Stimulated activated effector memory CD8-positive, alpha-beta T cell treated with anti-CD3 and anti-CD28 coated beads, Interleukin-12 subunit alpha, Interleukin-12 subunit beta, amount 100 ng/mL, for 72 hours (primary cell): ENCODE data around the gene TMEM121.

Experiments used
- ATAC-seq: fragments of 150-1000 bp; cut with Tn5 transposase; 2 replicates; pipeline ENCODE4 v1.10.0; 2021
- DNase-seq, 2 donors: peaks; one replicate each; pipeline ENCODE4 v3.0.0; 2021 to 2022; ENCODE audit warnings: low spot score in 2 of 2
- H3K27ac Mint-ChIP-seq: one replicate; pipeline ENCODE4 v1.8.0; 2022; ENCODE audit warnings: mild to moderate bottlenecking, mixed read lengths
- H3K36me3 Mint-ChIP-seq: one replicate; pipeline ENCODE4 v1.8.0; 2022; ENCODE audit warnings: mild to moderate bottlenecking, mixed read lengths
- H3K4me1 Mint-ChIP-seq: one replicate; pipeline ENCODE4 v1.8.0; 2022; ENCODE audit warnings: mixed read lengths
- H3K4me3 Mint-ChIP-seq: one replicate; pipeline ENCODE4 v1.8.0; 2022; ENCODE audit warnings: mild to moderate bottlenecking, mixed read lengths
- H3K9me3 Mint-ChIP-seq: one replicate; pipeline ENCODE4 v1.8.0; 2022; ENCODE audit warnings: mixed read lengths

Gene TMEM121

DNA sequence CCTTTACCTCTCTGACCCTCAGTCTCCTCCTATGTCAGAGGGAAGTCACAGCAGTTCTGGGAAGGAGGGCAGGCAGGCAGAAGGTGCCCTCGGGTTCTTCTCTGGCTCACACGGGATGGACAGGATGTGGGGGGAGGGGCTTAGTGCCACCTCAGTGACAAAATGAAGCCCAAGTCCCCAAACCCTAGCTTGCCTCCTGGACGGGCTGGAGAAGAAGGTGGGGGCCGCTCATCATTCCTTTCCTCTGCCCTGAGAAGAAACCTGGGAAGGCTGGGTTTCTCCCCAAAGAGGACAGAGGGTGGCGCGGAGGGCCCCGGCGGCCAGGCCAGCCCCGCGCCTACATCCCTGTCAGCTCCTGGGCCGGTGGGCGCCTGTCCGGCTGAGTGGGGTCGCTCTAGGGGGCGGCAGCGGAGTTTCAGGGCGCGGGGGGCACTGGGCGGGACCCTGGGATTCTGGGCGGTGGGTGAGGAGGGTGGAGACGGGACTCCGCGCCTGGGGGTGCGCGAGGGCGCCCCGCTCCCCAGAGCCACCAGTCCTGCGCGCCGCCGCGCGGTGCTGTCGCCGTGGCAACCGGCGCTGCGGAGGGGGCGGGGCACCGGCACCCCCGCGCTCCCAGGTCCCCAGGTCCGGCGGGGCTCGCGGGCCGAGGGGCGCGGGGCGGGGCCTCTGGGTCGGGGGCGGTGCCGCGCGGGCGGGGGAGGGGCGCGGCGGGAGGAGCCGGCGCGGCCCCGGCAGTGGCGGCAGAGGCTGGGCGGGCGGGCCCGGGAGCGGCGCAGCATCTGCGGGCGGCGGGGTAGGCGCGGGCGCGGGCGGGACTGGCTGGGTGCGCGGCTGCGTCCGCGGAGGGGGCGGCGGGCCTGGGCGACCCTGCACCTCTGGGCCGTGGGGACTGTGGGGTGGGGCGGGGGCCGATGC, at the start of gene TMEM121:
TSS of gene TMEM121 (plus strand) at position 723 of the 915 bp plus-strand sequence. CDS start 2,252 bp downstream, outside the sequence.
- peak within 1 kb of the TSS; percentile 77 for H3K4me3 Mint-ChIP-seq
- H3K9me3 Mint-ChIP-seq, result no peaks in the 10 kb centered on the region
- H3K36me3 Mint-ChIP-seq, result peaks cover 24% of the 10 kb centered on the region
- DNase-seq, result no peak
- peaks cover 19% of the 10 kb centered on the region for H3K4me1 Mint-ChIP-seq
- peak within 1 kb of the TSS; percentile 87 for H3K27ac Mint-ChIP-seq
- peak; percentile 31 for ATAC-seq

DNA sequence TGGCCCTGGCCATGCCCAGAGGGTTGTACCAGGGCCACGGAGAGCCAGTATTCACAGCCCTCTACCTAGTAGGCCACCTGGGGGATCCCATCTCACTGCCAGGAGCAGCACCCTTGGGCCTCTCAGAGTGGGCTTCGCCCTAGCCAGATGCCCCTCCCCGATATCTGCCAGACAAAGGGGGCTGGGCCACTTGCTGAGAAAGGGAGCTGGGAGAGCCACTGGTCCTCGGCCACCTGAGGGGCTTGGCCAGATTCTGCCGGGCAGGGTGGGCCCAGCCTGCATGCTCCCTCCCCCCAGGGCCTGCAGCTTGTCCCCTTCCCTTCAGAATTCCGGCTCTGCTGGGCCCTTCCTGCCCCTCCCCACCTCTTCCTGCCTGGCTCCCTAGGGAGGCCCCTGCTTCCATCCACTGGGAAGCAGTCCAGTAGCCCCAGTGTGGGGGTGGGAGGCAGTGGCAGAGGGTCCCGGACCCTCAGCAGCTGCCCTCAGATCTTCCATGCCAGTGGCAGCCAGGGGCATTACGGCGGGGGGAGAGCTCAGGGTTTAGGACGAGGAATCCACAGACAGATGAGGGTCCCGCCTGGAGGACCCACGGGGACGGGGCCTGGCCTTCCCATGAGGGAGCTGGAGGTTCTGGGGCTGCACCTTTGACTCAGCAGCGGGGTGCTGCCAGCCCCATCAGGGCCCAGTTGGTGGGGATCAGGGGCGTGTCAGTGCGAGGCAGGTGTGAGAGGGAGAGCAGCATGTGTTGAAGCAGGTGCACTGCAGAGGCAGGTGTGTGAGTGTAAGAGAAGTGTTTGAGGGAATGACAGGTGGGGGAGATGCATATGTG, 49.3 kb upstream of the TMEM121 start:
- no peak for DNase-seq
- Mint-ChIP-seq H3K4me3 (peak overlapping the region; percentile 31), H3K36me3 (peaks cover 21% of the 10 kb centered on the region), H3K27ac (peak overlapping the region; percentile 73), H3K4me1 (peaks cover 26% of the 10 kb centered on the region), H3K9me3 (no peaks in the 10 kb centered on the region)
- no peak for ATAC-seq

DNA sequence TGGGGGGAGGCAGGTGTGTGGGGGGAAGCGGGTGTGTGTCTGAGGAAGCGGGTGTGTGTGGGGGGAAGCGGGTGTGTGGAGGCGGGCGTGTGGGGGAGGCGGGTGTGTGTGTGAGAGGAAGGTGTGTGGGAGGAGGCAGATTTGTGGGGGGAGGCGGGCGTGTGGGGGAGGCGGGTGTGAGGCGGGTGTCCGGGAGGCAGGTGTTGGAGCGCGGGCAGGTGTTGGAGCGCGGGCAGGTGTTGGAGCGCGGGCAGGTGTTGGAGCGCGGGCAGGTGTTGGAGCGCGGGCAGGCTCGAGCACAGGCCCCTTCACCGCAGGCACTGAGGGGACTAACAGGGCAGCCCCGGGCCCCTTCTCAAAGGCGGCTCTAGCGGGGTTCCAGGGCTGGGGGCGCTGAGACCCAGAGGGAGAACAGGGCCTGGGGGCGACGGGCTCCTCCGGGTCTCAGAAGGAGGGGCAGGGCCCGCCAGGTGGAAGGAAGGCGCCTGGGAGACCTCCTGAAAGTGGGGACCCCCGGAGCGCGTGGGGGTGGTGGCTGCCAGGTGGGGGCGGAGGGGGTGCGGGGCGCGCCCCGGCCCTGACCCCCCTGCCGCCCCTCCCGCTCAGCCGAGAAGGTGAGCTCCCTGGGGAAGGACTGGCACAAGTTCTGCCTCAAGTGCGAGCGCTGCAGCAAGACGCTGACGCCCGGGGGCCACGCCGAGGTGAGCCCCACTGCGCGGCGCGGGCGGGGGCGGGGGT, 48.6 kb upstream of the TMEM121 start:
- peaks cover 27% of the 10 kb centered on the region for H3K36me3 Mint-ChIP-seq
- peaks cover 34% of the 10 kb centered on the region for H3K4me1 Mint-ChIP-seq
- H3K4me3 Mint-ChIP-seq, result peak overlapping the region; percentile 31
- H3K9me3 Mint-ChIP-seq, result no peaks in the 10 kb centered on the region
- H3K27ac Mint-ChIP-seq, result peak overlapping the region; percentile 73
- no peak for ATAC-seq
- no peak for DNase-seq

DNA sequence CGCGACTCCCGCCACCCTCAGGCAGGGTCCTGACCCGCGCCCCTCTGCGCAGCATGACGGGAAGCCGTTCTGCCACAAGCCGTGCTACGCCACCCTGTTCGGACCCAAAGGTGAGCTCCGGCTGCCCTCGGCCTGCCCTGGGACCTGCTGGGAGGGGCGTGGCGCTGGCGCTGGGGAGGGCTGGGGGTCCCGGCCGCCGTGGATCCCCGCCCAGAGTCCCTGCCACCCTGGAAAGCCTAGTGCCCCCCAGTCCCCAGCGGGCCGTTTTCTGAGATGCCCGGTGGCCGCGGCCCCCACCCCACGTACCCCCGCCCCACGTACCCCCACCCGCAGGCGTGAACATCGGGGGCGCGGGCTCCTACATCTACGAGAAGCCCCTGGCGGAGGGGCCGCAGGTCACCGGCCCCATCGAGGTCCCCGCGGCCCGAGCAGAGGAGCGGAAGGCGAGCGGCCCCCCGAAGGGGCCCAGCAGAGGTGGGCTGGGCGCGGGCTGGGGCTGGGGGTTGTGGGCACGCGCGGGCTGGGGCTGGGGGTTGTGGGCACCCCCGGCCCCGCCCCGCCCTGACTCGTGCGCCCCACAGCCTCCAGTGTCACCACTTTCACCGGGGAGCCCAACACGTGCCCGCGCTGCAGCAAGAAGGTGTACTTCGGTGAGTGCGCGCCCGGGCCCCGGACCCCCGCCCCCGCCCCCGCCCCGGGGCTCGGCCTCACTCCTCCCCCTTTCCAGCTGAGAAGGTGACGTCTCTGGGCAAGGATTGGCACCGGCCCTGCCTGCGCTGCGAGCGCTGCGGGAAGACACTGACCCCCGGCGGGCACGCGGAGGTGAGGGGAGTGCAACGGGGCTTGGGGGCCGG, 47.8 kb upstream of the TMEM121 start:
- no peak for ATAC-seq
- H3K9me3 Mint-ChIP-seq, result no peaks in the 10 kb centered on the region

DNA sequence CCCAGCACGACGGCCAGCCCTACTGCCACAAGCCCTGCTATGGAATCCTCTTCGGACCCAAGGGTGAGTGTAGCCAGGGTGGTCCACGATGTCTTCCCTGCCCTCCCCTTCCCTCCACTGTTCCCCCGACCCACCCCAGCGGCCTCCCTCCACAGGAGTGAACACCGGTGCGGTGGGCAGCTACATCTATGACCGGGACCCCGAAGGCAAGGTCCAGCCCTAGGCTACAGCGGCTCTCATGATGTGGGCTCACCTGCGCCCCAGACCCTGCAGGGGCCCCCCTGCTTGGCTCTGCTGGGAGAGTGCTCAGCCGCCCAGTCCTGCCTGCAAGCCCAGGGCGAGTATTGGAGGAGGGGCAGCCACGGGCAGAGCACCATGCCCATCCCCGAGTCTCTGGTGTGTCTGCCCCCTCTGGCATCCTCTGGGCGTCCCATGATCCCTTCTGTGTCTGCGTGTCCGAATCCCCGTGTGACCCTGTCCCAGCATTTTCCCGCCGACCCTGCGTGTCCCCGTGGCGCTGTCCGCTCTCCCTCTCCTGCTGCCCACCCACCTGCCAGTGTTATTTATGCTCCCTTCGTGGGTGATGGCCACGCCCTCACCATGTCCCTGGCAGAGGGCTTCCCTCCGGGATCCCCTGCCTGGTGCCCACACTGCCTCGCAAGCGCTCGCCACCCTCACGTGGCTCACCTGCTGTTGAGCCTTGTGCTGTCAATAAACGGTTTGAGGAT, 46.8 kb upstream of the TMEM121 start:
- Mint-ChIP-seq H3K27ac (peak overlapping the region; percentile 100), H3K4me1 (peaks cover 41% of the 10 kb centered on the region), H3K36me3 (peaks cover 31% of the 10 kb centered on the region), H3K9me3 (no peaks in the 10 kb centered on the region), H3K4me3 (peak overlapping the region; percentile 73)
- DNase-seq (no peak), ATAC-seq (no peak)

More for the DNA sequence above, 47.8 kb upstream of the TMEM121 start:
- peaks cover 34% of the 10 kb centered on the region for H3K4me1 Mint-ChIP-seq
- peaks cover 27% of the 10 kb centered on the region for H3K36me3 Mint-ChIP-seq
- no peak for DNase-seq
- no peak overlapping the region for H3K27ac Mint-ChIP-seq
- no peak overlapping the region for H3K4me3 Mint-ChIP-seq

DNA sequence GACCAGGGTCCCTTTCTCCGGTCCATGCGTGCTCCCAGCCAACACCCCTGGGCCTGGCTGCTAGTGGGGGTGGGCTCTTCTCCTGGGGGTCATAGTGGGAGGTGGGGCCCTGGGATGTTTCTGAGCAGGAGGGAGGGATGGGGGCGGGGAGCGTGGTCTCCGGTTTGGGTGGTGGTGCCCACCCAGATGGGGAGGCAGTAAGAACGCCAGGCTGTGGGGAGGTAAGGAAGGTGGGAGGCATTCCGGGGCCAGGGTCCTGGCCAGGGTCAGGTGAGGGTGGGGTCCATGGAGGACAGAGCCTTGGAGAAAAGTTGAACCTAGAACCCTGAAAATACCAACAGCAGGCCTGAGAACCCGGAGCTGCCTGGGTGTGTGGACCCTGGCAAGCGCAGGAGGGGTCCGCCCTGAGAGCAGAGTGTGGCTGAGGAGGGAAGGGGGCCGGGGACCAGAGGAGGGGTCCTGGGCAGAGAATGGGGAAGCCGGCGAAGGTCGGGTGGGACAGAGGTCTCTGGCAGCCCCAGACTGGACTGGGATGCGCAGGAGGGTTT, 46.1 kb upstream of the TMEM121 start:
- H3K4me3 Mint-ChIP-seq, result peak overlapping the region; percentile 73
- DNase-seq (no peak), ATAC-seq (no peak)
- peaks cover 48% of the 10 kb centered on the region for H3K4me1 Mint-ChIP-seq
- peak overlapping the region; percentile 100 for H3K27ac Mint-ChIP-seq
- no peaks in the 10 kb centered on the region for H3K9me3 Mint-ChIP-seq
- H3K36me3 Mint-ChIP-seq, result peaks cover 34% of the 10 kb centered on the region

DNA sequence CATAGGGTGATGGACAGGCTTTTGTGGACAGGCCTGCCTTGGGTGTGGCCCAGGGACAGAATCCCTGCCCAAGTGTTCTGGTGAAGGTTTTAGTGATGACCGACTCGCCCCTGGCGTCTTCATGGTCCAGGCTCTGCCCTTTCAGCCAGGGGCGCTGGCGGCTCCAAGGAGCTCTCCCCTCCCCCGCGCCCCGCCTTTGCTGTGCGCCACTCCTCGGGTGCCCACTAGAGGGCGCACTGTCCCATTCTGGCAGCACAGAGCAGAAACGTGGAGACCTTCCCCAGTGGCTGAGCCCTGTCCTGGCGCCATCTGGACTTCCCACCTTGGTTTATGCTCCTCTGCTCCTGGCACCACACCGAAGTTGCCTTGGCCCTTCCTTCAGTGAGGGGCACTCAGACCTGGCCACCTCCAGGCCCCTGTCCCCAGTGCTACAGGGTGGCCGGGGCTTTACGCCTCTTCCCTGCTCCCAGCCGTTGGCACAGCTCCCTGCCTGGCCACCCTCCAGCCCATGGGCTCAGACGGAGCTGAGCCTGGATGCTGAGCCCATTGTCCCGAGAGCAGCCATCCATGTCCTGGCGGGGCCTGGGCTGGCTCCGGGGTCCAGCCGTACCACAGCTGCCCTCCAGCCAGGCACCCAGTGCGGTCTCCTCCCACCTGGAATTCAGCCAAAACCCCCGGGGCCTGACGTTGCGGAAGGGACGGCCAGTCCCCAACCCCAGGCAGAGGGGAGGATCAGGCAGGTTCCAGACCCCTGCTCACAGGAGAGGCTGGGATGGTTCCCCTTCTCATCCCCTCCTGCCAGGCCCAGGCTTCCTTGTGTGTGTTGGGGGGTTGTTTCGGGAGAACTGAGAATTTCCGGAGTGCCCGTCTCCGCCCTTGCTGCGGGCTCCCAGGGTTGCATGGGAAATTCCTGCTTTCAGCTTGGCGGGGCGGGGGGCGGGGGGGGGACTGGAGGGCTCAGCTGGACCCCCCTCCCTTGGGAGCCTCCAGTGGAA, 45.3 kb upstream of the TMEM121 start:
- Mint-ChIP-seq H3K4me3 (peak overlapping the region; percentile 73), H3K4me1 (peaks cover 56% of the 10 kb centered on the region)
- peak; percentile 98 for DNase-seq

DNA sequence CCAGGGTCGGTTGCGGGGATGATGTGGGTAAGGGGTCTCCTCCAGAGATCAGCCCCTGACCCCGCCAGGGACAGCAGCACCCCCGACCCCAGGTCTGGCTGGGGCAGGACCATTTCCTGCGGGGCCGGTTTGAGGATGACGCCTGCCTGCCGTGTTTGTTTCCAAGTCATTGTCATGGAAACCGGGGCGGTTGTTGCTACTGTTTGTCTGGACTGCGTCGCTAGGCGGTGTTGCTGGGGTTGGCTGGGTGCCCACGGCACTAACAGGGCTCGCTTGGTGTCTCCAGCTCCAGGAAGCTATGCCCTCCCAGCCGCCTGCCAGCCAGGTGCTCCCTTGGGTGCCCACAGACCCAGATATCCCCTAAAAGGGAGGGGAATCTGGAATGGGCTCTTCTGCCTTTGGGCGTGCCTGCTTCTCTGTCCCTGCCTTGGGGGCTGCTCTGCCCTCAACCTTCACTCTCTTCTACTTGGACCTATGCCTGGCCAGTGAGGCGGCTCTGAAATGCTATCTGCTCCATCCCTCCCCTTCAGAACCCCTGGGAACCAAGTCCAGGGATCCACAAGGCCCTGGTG, 44.4 kb upstream of the TMEM121 start:
- peaks cover 57% of the 10 kb centered on the region for H3K4me1 Mint-ChIP-seq
- H3K27ac Mint-ChIP-seq, result peak overlapping the region; percentile 100
- ATAC-seq, result peak; percentile 82
- peak overlapping the region; percentile 73 for H3K4me3 Mint-ChIP-seq
- no peaks in the 10 kb centered on the region for H3K9me3 Mint-ChIP-seq
- peaks cover 34% of the 10 kb centered on the region for H3K36me3 Mint-ChIP-seq
- DNase-seq, result peak; percentile 78 to 93

More for the DNA sequence above, 45.3 kb upstream of the TMEM121 start:
- Mint-ChIP-seq H3K9me3 (no peaks in the 10 kb centered on the region), H3K36me3 (peaks cover 34% of the 10 kb centered on the region), H3K27ac (peak overlapping the region; percentile 100)
- peak; percentile 68 for ATAC-seq

DNA sequence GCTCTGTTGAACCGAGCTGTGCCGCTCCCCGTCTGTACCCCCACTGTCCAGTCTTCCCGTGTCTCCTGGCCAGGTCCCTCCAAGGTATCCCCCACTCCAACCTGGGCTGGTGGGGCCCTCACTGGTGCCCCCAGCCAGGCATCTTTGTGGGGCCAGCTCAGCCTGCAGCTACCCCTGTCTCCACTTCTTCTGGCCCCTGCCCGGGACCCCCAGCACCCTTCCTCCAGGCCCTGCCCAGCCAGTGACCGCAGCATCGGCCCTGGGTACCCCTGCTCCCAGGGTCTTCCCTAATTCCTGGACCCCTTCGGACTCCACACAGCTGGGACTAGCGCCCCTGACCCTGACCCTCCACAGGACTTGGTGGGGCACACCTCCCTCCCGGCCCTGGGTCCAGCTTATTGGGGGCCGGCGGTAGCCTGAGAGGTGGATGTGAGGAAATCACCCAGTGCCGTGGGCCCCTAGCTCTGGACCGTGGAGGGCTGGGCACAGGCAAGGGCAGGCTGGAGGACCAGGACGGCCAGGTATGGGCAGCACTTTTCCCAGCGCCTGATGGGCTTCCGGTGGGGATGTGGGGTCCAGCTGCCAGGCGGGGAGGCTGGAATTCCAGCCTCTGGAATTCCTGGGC, 43.8 kb upstream of the TMEM121 start:
- DNase-seq (no peak), ATAC-seq (no peak)
- peaks cover 34% of the 10 kb centered on the region for H3K36me3 Mint-ChIP-seq
- peaks cover 51% of the 10 kb centered on the region for H3K4me1 Mint-ChIP-seq
- peak overlapping the region; percentile 73 for H3K4me3 Mint-ChIP-seq
- peak overlapping the region; percentile 100 for H3K27ac Mint-ChIP-seq
- H3K9me3 Mint-ChIP-seq, result no peaks in the 10 kb centered on the region

DNA sequence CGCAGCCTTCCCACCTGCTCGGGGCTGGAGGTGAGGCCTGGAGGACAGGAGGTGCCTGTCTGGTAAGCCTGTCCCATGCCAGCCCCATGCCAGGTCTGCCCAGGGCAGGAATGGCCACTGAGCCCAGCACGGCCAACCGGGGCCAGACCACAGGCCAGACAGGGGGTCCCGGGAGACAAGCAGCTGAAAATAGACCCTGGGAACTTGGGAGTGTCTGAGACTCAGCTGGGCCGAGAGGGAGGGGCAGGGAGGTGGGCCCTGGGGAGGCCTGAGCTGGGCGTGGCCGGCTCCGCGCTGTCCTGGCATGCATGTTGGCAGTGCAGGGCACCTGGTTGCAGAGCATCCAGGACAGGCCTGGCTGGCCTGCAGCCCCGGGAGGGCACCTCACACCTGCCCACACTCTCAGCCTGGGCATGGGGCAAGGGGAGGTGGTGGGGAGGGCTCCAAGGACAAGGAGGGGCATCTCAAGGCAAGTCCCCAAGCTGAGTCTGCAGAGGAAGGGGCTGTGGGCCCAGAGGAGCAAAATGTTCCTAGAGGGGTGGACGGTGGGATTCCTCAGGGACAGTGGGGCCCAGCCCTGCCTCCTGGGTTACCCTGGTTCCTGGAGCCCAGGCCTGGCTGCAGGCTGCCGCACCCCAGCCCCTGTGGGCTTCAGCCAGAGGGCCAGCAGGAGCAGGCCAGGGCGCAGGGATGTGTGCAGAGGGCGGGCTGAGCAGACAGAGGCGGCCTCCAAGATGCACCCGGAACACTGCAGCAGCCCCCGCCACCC, 42.9 kb upstream of the TMEM121 start:
- no peak for ATAC-seq
- H3K4me3 Mint-ChIP-seq, result no peak overlapping the region
- peaks cover 42% of the 10 kb centered on the region for H3K36me3 Mint-ChIP-seq
- H3K27ac Mint-ChIP-seq, result peak overlapping the region; percentile 100
- peaks cover 52% of the 10 kb centered on the region for H3K4me1 Mint-ChIP-seq
- H3K9me3 Mint-ChIP-seq, result no peaks in the 10 kb centered on the region
- DNase-seq, result no peak
